ENCODE data around the gene ZNF764.

DNA sequence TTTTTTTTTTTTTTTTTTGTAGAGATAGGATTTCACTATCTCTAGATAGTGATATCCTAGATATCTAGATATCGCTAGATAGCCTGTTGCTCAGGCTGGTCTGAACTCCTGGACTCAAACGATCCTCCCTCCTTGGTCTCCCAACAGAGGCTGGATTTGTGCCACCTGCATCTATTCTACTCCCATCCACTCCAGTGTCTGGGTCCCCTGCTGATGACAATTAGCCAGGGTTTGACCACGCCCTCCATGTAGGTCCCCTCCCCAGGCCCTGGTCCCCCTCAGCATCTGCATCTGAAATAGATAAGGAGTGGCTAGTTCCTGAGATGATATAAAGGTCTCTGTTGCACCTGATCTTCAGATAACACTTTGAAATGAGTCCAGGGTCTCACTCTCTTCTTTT is 11.1 kb upstream of the ZNF764 start:
- TF ChIP-seq EZH2 (IDR thresholded peaks at IDR 0.05) (no peak), EZH2phosphoT487 (IDR thresholded peaks at IDR 0.05) (no peak)
- TF ChIP-seq, protein P1, sequence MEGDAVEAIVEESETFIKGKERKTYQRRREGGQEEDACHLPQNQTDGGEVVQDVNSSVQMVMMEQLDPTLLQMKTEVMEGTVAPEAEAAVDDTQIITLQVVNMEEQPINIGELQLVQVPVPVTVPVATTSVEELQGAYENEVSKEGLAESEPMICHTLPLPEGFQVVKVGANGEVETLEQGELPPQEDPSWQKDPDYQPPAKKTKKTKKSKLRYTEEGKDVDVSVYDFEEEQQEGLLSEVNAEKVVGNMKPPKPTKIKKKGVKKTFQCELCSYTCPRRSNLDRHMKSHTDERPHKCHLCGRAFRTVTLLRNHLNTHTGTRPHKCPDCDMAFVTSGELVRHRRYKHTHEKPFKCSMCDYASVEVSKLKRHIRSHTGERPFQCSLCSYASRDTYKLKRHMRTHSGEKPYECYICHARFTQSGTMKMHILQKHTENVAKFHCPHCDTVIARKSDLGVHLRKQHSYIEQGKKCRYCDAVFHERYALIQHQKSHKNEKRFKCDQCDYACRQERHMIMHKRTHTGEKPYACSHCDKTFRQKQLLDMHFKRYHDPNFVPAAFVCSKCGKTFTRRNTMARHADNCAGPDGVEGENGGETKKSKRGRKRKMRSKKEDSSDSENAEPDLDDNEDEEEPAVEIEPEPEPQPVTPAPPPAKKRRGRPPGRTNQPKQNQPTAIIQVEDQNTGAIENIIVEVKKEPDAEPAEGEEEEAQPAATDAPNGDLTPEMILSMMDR (IDR thresholded peaks at IDR 0.05): no peak
